HG02852 (cell line): ENCODE data around the gene ADAMTS14.

Experiments
- ATAC-seq: cut with Tn5 transposase; IDR thresholded peaks from one replicate; pipeline ENCODE4 v1.9.1; 2021; ENCODE audit warnings: mild to moderate bottlenecking, moderate library complexity; ENCODE audit not compliant: unreplicated experiment

ADAMTS14 gene

DNA sequence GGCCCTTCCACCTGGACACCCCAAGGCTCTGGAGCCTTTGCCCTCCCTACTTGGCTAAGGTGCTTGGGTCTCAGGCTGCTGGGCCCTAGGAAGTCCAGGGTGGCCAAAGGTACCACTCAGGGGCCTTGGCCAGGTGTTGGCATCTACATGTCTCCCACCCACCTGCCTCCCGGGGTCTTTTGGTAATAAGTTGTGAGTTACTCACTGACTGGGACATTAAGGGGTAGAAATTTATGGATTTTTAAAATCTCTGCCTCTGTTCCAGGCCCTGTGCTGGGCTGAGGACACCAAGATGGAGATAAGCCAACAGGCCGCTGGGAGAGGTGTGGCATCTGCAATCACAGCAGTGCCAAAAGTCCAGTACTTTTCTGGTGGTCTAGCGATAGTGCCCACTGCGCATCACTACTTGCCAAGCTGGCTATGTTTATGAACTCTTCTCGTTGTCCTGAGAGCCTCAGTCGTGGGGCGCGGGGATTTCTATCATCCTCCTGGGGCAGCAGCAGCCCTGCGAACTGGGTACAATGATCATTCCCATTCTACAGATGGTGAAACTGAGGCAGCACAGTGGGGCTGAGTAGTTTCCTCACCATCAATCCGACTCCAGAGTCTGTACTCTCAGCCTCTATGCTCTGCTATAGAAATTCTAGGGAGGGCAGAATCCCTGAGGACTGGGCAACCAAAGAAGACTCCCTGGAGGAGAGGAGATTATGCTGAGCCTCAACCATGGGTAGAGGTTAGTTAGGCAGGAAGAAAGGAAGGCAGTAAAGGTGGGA lies 76.7 kb downstream of the ADAMTS14 start:
- no peak for ATAC-seq

DNA sequence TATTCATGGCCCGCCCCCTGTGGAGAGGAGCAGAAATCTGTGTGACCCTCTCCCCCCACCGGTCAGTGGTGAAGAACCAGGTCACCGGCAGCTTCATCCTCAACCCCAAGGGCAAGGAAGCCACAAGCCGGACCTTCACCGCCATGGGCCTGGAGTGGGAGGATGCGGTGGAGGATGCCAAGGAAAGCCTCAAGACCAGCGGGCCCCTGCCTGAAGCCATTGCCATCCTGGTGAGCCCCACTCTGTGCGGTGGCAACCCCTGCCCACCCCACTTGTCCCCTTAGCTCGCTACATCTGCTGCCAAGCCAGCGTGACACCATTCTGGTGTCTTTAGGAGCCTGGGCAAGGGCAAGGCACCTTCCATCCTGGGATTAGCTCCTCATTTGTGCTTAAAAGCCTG lies 77.5 kb downstream of the ADAMTS14 start:
- no peak for ATAC-seq

DNA sequence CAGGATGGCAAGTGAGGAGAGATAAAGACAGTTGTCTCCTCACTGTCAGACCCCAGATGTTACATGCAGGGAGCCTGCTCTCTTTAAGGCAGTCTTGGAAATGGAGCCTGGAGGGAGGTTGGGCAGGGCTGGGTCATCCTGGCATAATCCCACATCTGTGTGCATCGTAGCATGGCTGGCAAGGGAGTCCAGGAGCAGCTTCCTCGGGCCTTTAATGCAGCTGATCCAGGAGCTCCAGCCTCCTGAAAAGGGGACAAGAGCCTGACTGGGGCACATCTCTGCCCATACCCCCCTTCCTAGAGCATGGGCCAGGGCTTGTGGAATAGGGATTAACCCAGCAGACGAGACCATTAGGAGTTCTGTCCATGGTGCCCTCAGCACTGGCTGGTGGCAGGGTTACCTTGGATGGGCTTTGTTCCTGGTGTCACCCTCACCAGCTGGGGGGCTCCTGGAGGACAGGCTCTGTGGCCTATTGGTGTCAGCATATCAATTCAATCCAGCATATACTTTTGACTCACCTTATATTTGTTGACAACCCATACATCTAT lies 77.9 kb downstream of the ADAMTS14 start:
- no peak for ATAC-seq

DNA sequence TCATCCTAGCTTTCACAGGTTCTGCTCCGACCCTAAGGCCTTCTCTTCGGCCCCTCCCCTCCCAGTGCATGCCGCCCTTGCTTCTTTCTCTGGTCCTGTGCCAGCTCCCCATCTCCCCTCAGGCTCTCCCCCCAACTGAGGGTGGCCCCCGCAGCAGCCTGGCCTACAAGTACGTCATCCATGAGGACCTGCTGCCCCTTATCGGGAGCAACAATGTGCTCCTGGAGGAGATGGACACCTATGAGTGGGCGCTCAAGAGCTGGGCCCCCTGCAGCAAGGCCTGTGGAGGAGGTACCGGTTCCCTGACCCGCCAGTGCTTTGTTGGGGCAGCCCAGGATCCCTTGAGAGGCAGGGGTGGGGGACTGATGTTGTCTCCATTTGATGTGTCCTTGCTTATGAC lies 79.0 kb downstream of the ADAMTS14 start:
- no peak for ATAC-seq

DNA sequence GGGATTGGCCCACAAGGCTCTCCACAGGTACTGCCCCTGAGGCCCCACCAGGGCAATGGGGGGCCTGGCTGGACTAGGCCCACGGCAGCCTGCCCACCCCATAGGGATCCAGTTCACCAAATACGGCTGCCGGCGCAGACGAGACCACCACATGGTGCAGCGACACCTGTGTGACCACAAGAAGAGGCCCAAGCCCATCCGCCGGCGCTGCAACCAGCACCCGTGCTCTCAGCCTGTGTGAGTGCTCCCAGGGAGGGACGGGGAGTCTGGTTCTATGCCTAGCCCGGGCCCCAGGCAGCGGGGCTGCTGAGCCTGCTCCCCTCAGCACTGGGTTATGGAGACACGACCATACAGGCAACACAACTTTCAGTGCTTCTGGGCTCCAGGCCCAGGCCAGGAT lies 79.7 kb downstream of the ADAMTS14 start:
- ATAC-seq = no peak

DNA sequence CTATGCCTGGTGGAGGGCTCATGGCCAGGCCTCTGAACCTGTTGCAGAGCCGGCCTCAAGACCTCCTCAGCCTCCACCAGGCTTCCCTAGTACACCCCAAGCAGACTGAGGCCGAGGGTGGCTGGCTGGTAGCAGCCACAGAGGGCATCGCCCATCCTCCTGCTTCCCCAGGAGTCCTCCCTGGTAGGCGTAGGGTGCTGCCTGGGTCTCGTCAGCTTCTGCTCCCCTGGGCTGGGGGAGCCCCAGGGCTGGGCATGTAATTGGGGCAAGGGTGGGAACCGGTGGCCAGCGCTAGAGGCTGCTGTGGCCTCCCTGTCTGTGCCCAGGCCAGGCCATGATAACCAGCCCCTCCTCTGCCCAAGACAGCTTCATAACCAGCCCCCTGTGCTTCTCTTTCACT lies 80.3 kb downstream of the ADAMTS14 start:
- ATAC-seq = no peak

DNA sequence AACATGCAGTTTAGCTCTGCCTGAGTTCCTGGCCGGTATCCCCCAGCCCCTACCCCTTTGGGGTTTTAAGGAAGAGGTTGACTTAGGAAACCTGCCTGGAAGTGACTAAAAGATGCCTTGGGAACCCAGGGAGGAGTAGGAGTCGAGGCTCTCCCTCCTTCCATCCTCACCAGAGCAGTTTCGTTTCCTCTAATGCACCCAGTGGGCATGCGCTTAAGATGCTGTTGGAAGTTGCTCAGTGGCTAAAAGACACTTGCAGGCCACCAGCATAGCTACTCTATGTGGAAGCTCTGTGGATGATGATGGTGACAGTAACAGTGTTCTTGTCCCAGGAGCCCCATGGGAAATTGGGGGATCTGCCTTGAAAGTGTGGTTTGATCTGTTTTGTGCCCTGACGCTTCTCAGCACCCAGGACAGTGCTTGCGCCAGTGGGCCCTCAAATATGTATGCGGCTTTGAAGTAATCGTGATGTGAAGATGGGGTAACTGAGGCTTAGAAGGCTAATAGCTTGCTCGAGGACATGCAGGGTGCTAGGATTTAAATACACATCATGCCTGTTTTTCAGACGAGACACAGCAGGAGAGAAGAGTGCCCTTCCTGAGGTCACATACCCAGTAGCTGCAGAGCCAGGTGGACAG lies 80.8 kb downstream of the ADAMTS14 start:
- no peak for ATAC-seq

DNA sequence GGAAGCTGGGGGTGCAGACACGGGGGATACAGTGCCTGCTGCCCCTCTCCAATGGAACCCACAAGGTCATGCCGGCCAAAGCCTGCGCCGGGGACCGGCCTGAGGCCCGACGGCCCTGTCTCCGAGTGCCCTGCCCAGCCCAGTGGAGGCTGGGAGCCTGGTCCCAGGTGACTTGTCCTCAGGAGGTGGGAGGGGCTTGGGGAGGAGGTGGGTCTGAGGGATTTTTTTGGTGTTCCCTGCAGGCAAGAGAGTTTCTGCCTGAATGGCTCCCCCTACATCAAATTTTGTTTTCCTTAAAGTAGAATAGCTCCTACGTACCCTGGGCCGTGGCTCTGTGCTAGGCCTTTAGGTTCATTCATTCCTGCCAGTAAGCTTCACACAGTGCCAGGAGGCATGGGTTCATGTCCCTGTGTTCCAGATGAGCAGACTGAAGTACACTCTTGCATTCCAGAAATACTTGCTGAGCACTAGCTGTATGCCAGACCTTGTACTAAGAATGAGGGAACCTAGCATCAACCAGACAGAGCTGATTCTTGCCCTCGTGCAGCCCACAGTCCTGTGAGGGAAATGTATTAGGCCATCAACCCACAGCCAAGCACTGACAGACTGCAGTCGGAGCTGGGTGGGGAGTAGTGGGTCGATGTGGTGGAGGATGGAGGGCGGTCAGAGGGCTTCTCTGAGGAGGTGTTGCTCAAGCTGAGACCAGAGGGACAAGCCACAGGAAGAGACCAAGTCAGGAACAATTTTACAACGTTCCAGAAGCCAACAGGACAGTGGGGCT lies 81.7 kb downstream of the ADAMTS14 start:
- no peak for ATAC-seq

DNA sequence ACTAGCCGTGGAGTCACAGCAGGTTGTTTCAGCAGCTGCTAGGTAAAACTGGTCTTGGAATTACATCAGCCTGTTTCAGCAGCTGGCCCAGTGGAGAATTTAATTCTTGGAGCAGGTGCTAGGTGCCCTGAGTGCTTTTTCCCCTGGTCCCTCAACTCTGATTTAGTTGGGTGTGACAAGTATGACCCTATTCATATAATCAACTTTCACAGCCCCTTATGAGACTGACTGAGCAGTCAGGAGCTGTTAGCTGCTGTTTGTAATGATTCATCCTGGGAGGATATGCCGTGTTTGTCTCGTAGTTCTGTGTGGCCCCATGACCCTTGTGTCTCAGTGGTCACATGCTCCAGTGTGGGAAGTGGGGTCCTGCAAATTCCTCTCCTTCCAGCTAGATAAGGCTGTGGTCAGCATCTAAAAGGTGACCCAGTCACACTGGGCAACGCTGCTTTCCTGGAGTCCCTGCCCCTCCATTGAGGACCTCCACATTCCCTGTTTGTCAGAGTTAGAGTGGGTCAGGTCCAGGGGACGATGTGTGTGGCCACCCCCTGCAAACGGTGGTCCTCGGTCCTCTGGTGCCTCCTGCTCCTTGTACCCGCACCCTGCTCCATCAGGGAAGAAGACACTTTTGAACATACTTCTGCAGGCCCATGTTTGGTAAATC lies 84.5 kb downstream of the ADAMTS14 start:
- no peak for ATAC-seq

DNA sequence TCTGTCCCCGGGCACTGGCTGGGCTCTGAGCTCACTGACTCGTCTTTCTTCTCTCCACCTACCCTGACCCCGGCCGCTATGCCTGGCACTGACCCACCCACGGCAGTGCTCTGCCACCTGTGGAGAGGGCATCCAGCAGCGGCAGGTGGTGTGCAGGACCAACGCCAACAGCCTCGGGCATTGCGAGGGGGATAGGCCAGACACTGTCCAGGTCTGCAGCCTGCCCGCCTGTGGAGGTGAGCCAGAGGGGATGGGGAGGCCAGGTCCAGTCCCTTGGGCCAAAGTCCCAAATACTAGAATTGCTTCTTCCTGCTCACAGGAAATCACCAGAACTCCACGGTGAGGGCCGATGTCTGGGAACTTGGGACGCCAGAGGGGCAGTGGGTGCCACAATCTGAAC lies 85.5 kb downstream of the ADAMTS14 start:
- ATAC-seq = no peak

DNA sequence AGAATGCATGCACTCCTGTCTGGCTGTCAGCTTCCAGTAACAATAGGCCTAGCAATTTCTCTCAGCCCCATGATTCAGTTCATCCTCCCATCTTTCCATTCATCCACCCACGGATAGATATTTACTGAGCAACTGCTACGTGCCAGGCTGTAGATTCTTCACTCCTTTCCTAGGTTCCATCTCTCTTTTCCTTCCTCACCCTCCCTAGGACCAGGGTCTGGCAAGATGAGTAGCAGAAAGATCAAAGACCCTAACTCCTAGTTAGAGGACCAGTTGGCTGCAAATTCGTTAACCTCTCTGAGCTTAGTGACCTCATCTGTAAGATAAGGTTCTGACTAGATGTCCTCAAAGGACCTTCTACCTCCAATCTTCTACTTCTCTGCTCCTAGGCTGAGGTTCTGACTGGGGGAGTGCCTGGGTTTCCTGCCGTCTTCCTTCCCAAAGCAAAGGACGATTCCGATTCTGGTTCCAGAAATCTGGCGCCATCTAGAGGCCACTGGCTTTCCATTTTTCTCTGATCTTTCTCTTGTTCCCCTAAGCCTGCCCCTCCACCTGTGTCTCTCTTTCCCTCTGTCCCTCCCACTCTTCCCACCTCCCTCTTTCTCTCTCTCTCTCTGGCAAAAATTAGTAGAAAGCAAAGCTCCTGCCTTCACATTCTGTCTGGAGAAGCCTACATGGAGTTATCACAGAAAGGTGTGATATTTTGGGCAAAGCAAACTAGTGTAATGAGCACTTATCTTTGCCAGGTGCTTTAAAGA lies 86.6 kb downstream of the ADAMTS14 start:
- ATAC-seq = no peak

DNA sequence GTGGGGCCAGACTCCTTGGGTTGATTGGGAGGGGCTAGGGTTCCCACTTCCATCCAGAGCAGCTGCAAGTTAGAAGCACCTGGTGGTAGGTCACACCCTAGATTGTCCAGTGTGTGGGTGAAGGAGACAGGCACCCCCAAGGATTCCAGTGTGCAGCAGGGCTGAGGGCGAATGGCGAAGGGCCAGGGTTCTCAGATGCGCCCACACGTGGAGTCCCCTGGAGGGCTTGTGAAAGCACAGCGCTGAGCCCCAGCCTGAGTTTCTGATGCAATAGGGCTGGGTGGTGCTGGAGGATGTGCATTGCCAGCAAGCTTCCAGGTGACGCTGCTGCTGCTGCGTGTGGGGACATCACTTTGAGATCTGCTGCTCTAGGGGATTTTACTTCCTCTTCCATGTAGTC lies 87.5 kb downstream of the ADAMTS14 start:
- ATAC-seq = no peak

DNA sequence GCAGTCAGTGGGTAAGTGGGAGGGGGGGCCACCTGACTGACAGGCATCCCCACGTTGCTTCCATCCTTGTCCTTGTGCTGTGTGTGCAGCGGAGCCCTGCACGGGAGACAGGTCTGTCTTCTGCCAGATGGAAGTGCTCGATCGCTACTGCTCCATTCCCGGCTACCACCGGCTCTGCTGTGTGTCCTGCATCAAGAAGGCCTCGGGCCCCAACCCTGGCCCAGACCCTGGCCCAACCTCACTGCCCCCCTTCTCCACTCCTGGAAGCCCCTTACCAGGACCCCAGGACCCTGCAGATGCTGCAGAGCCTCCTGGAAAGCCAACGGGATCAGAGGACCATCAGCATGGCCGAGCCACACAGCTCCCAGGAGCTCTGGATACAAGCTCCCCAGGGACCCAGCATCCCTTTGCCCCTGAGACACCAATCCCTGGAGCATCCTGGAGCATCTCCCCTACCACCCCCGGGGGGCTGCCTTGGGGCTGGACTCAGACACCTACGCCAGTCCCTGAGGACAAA lies 88.0 kb downstream of the ADAMTS14 start:
- ATAC-seq = no peak

DNA sequence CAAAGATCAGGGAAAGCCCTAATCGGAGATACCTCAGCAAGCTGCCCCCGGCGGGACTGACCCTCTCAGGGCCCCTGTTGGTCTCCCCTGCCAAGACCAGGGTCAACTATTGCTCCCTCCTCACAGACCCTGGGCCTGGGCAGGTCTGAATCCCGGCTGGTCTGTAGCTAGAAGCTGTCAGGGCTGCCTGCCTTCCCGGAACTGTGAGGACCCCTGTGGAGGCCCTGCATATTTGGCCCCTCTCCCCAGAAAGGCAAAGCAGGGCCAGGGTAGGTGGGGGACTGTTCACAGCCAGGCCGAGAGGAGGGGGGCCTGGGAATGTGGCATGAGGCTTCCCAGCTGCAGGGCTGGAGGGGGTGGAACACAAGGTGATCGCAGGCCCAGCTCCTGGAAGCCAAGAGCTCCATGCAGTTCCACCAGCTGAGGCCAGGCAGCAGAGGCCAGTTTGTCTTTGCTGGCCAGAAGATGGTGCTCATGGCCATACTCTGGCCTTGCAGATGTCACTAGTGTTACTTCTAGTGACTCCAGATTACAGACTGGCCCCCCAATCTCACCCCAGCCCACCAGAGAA lies 88.8 kb downstream of the ADAMTS14 start:
- no peak for ATAC-seq

DNA sequence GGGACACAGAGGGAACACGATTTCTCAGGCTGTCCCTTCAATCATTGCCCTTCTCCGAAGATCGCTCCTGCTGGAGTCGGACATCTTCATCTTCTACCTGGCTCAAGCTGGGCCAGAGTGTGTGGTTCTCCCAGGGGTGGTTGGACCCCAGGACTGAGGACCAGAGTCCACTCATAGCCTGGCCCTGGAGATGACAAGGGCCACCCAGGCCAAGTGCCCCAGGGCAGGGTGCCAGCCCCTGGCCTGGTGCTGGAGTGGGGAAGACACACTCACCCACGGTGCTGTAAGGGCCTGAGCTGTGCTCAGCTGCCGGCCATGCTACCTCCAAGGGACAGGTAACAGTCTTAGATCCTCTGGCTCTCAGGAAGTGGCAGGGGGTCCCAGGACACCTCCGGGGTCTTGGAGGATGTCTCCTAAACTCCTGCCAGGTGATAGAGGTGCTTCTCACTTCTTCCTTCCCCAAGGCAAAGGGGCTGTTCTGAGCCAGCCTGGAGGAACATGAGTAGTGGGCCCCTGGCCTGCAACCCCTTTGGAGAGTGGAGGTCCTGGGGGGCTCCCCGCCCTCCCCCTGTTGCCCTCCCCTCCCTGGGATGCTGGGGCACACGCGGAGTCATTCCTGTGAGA lies 89.5 kb downstream of the ADAMTS14 start:
- no peak for ATAC-seq

DNA sequence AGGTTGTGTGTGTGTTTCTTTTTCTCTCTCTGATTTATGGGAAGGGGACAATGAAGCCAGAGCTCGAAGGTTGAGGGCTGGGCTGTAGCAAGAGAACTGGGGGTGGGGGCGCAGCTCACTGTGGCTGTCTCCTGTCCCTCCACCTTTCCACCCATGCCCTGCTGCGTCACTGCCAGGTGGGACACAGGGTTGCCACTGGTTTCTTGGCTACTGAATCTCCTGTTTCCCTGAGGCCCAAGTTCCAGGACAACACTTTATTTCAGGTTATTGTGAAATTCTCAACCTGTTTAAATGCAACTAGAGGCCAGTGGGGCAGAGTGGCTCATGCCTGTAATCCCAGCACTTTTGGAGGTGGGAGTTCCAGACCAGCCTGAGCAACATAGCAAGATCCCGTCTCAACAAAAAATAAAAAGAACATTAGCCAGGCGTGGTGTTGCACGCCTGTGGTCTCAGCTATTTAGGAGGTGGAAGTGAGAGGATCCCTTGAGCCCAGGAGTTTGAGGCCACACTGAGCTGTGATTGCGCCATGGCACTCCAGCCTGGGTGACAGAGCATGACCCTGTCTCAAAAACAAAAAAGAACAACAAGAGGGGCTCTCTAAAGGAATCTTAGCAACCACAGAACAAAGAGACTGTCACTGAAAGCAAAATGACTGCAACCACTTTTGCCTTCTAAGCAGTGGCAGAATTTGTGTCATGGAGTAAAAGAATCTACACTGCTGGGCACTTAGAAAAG lies 90.3 kb downstream of the ADAMTS14 start:
- no peak for ATAC-seq

DNA sequence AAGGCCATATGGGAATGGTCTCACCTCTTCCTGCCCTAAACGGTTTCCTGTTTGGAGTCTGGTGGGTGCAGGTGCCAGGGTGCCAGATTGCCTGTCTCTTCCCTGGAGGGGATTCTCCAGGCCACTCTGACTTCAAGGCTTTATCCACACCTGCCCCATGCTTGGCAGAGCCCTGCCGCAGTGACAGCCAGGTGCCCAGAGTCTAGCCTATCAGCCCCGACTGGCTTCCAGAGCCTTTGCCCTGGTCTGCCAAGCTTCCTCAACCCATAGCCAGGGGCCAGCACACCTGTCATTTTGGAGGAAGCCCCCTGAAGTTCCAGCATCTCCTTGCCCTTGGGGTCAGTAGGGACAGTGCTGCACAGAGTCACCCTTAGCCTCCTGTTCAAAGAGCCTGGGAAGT lies 91.3 kb downstream of the ADAMTS14 start:
- ATAC-seq = no peak

DNA sequence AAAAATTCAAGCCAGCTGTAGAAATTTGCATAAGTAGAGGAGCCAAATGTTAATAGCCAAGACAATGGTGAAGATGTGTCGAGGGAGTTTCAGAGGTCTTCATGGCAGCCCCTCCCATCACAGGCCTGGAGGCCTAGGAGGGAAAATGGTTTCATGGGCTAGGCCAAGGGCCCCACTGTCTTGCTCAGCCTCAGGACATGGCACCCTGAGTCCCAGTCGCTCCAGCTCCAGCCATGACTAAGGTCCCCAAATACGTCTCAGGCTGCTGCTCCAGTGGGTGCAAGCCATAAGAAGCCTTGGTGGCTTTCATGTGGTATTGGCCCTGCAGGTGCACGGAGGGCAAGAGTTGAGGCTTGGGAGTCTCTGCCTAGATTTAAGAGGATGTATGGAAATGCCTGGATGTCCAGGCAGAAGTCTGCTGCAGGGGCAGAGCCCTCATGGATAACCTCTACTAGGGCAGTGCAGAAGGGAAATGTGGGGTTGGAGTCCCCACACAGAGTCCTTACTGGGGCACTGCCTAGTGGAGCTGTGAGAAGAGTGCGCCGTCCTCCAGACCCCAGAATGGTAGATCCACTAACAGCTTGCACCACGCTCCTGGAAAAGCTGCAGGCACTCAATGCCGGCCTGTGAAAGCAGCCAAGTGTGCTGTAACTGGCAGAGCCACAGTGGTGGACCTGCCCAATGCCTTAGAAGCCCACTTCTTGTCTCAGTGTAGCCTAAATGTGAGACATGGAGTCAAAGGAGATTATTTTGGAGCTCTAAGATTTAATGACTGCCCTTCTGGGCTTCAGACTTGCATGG lies 93.7 kb downstream of the ADAMTS14 start:
- no peak for ATAC-seq
